ENCODE results near the gene NFIX.

Gene NFIX

DNA sequence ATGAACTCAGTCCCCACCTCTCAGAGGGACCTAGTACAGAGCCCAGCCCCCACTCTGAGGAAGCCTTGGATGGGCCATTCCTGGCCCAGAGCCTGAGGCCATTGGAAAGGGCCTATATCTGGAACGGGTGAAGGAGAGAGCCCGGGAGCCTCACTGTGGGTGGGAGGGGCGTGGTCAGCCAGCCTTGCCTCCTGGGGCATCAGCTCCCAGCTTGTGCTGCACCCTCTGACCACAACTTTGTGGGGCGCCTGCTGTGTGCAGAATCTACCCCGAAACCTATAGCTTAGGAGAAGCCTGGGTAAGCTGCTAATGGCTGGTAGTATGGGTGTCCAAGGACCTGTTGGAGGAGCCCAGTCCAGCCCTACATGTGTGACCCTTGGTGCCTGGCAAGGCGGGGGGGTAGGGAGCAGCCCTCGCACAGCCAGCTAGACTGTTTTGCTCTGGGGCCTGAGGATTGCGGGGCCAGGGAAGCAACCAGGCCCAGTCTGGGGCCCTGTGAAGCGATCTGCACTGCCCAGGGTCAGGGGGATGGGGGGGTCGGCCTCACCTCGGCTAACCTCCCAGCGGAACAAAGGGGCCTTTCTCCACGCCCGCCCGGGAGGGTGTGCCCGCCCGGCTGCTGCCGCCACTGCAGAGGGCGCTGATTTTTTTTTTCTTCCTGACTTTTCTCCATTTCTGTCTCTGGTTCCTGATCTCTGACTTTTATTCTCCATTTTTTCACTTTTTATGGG, 65.1 kb downstream of the NFIX start:
- no peak for DNase-seq

DNA sequence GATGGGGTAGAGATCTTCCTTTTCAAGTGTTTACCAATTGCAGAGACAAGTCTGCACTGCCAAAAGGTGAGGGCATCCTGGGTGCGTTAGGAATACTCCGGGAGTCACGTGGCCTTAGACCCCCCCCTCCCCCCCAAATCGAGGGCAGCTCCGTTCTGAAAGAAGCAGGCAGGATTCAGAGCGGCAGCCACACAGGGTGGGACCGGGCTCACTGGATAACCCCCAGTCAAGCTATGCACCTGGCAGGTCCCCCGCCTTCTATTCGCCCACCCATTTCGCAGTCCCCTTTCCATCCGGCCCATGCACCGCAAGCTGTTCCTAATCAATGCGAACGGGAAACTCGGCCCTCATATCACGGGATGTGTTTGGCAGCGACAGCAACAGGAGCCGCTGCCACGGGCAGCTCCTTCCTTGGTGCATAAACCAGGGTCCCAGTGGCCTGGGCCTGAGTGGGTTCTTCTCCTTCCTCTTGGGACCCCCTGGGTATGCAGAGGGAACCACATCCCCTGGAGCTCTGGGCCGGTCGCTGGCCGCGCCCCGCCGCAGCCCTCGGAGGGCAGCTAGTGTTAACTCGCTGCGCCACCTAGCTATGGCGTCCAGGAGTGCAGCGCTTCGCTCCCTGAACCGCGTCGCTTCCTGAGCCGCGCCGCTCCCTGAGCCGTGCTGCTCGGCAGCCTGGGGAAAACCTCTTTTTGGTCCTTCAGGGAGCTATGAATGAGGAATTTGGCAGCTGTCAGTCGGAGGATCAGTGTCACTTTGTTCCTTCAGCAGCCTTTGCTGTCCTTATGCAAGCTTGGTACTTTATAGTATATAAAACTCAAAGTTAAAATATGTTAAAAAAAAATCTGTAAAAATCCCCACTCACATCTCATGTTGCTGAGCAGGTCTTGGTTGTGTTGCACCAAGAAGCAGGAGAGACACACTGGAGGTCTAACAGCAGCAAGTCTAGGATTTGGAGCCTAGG, 66.0 kb downstream of the NFIX start:
- DNase-seq, result peak; percentile 95

DNA sequence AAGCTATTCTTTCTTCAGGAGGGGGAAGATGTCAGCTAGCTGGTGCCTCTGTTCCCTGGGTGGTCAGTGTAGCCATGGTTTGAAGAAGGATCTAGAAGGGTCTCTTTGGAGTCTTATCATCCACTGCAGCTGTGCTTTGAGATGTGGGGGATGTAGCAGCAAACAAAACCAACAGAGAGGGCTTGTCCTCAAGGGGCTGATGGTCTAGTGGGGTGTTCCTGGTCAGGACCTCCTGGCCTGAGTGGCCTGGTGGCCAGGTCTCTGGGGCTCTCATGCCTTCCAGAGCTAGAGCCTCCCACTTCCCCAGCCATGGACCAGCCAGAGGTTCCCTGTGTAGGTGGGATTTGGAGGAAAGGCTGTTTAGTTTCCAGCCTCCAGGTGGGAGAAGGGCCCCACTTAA, 67.0 kb downstream of the NFIX start:
- no peak for DNase-seq

DNA sequence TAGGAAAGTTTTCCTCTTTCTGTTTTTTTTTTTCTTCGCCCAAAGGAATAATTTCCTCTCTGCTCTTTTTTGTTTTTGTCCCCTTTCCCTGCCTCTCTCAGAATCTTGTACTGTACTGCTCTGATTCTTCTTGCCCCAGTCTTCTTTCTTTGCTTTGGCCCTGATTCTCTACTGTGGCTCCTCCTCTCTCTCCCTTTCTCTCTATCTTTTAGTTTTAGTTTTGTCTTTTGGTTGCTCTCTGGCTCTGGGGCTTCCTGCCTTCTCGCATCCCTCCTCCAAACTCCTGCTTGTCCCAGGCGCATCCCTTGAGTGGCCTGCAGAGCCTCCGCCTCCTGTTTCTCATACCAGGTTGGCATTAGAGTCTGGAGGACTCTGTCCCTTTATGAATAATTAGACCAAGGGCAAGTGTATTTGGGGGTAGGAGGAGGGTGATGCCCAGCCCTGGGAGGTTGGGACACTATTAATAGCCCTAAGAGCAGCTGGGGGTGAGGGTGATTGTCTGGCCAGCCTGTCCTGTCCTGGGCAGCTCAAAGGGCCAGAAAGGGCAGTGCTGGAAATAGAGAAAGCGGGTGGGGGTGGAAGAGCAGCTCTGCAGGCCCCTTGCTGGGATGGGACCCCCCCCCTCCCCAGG, 68.3 kb downstream of the NFIX start:
- no peak for DNase-seq

DNA sequence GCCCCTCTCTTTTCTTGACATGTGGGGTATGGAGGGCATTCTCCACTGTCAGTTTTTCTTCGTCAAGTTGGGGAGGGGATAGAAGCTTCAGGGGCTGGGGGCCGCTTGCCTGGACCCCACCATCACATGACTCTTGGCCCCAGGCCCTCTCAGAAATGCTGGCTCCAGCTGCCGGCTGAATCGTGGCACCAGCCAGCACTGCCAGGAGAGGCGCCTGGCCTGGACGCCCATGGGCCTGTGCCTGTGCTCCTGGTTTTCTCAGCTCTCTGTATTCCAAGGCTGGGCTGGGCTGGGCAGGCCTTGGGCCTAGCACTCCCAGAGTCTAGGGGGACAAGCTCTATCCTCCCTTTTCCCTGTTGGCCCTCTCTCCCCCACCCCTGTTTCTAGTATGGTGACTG, 68.8 kb downstream of the NFIX start:
- DNase-seq, result no peak

DNA sequence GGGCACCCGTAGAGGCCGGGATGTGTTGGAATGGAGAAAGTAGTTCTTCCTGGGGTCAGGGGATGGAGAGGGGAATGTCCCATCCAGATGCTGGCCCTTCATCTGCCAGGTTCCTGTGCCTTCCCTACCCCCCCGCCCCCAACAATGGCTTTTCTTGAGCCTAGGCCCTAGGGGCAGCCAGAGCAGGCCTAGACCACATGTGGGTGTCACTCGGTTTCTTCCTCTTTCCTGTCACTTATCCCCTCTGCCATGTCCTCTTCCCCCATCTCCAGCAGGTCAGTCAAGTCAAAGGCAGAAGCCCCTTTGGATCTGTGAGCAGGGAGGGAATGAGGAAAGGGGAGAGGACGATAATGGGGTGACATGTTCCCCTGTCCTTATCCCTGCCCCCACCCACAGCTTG, 71.0 kb downstream of the NFIX start:
- DNase-seq, result no peak

DNA sequence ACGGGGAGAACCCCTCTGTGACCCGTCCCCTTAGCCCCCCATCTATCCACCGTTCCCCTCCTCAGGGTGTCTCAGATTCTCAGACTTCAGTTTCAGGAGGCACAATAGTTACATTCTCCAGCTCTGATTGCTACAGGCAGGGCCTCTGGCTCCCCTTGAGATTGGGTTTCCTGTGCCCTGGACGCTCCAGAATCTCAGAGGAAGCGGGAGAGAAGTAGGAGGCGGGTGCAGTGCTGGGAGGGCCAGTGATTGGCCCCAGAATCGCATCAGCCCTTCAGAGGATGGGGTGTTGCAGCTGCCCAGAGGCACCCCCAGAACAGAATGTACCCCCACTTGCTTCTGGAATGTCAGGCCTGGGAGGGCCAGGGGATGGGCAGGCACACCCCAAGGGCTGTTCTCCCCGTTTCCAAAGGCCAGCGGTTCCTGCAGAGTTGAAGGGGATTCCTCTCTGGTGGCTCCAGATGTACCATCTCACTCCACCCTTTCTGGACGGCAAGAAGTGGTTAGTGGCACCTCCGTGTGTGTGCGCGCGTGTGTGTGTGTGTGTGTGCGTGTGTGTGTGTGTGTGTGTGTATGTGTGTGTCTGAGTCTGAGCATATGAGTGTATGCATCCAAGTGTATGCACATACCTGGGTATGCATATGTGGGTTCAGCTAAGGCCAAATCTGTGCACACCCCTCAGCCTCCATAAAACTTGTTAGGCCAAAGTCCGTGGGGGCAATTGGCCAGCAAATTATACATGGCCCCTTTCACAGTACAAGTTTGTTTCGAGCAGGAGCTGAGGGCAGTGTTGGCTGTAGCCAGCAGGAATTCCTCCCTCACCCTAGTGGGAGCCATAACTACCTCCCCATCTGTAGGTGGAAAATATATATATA, 71.9 kb downstream of the NFIX start:
- DNase-seq, result no peak

DNA sequence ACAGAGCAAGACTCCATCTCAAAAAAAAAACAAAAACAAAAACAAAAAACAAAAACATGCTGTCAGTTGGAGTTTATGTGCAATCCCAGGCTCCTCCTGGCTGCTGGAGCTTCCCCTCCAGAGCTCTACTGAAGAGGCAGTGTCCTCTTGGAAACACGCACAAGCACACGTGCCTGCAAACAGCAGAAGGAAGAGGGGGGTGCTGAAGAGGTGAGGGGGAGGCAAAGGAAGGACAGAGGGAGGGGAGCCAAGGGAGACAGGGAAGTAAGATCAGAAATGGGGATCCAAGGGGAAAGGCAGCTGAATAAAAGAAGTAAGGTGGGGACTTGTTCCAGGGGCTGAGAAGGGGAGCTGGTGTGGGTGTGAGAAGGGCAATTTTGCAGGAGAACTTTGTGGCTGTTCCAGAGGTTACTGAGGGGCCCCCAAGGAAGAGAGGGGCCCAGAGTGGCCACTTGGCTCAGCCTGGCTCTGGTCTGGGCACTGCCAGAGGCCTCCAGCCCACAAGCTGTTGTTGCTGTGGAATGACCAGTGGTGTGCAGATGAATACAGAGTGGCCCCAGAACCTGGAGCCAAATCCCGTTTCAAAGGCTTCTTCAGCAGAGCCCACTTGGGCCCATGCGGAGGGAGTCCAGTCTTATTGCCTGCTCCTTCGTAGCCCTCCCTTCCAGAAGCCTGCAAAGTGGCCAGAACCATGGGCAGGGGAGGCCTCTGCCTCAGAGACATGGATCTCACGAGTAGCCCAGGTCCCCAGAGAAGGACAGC, 73.0 kb downstream of the NFIX start:
- no peak for DNase-seq

DNA sequence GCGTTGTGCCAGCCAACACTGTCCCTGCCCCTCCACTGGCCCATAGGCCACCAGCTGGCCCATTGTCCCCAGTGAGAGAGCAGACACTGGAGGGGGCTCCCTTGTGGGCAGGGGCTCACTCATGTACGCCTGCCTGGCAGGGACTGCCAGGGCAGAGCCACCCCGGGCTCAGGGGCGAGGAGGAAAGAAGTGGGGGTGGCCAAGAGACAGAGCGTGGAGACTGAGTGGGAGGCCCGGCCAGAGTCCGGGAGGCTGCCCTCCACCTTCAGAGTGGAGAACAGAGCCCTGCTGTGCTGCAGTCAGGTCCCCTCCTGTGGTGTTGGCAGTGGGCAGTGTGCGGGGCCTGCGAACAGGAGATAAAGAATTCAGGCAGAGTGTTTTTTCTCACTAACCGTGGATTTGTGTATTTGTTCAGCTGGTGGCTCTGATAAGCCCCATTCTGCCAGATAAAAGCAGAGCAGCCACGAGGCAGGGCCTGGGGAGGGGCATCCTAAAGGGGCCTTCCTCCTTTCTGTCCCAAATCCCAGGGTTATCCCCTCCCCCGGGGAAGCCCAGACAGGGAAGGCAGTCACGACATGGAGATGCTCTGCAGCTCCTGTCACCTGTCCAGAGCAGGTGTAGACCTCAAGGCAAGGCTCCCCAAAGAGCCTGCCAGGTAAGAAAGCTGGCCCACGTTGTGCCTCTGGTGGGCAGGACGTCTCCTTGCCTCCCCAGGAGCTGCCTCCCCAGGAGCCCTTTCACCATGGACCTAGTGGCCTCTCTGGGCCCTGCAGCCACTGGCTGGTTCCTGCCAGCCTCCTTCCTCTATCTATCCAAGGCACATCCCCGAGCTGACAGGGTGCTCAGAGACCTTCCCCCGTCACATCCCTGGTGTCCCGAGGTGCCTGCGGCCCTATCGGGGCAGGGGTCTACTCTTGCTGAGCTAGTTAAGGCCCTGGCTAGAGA, 74.4 kb downstream of the NFIX start:
- no peak for DNase-seq

DNA sequence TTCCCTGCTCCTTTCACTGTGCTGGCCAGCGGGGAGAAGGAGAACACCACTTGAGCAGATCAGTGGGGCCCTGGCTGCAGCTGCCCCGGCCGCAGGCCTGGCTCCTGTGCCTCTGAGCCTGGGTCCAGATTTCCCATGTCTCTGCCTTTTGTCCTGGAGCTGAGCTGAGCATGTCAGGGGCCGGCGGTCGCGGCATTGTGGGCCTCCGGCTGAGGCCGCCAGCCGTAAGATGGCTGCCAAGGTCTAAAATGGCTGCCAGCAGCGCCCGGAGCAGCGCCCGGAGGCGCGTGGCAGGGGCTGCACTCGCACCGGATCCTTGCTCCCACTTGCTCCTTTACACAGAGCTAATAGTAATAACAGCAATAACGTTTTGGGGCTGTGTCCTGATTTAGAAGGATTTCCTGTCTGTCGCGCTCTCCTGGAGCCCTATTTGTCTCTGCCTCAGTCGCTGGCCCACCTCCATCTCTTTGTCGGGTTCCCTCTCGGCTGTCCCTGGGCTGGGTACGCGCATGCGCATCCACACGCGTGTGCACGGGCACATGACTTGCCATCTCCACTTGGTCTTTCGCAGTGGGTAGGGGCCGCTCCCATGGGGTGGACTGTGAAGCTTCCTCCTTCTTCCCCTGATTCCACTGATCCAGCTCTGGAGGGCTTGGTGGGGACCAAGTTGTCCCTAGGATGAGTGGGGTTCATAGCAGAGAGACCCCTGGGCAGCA, 75.3 kb downstream of the NFIX start:
- DNase-seq, result no peak

DNA sequence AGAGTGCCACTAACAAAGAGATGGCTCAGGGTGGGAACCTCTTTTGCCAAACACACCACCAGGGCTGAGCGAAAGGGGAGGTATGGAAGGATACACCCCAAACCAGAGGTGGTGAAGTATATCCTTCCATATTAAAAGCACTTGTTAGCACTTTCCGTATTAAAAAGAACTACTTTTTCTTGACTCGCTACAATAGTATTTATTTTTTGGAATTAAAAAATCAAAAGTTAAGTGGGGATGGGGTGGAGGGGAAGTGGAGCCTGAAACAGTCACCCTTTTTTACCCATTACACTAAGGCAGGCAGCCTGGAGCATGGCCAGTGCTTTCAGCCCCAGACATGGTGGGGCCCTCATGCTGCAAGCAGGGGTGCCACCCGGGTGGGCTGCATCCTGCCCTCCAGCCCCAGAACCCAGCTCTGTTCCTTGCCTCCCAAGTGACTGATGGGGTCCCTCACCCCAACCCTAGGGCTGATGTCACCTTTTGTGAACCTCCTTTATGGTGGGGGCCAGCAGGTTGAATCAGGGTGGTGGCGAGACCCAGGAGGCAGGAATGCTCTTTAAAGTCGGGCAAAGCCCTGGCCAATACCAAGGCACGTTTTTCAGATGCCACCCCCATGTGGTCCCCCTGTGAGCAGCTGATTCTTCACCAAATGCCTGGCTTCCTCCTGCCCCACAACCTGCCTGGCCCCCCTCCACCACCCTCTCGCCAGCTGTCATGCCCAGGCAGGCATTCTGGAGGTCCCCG, 76.3 kb downstream of the NFIX start:
- DNase-seq, result no peak

DNA sequence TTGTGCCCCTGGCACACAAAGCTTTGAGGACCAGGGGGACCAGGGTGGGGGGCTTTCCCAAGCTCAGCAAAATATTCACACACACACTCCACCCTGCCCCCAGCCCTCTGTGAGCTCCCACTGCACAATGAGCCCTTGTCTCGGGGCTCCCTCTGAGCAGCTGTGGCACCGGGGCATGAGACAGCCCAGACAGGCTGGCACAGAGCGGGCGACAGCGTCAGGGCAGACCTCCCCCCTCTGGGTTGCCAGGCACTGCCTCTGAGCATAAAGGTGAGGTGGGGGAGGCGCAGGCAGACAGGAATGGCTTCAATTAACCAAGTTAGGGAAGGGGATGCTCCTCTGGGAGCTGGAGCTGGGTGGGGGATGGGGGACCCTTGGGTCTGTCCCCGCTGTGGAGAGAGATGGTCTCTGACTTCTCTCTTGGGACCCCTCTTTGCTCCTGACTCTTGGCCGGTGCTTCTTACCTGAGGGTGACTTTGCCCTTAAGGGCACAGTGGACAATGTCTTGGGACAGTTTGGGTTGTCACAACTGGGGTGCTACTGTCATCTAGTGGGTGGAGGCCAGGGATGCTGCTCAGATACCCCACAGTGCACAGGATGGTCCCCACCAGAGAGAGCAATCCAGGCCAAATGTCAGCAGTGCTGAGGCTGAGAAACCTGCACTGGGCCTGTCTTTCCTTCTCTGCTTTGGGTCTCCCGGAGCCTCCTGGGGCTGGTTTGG, 77.1 kb downstream of the NFIX start:
- DNase-seq, result no peak

DNA sequence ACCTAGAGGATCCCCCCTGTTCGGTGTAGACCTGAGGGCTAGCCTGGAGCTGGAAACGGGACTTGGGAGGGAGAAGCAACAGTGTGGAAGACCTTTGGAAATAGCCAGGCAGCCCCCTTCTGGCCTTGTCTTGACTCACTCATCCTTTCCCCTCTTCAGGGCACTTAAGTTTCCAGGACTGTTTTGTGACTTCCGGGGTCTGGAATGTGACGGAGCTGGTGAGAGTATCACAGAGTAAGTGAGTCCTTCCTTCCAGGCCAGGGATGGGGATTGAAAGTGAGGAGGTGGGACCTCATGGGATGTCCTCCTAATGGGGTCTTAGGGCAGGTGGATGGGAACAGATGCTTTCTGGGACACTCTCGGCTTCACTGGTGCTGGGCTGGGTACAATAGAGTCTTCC, 78.0 kb downstream of the NFIX start:
- no peak for DNase-seq

DNA sequence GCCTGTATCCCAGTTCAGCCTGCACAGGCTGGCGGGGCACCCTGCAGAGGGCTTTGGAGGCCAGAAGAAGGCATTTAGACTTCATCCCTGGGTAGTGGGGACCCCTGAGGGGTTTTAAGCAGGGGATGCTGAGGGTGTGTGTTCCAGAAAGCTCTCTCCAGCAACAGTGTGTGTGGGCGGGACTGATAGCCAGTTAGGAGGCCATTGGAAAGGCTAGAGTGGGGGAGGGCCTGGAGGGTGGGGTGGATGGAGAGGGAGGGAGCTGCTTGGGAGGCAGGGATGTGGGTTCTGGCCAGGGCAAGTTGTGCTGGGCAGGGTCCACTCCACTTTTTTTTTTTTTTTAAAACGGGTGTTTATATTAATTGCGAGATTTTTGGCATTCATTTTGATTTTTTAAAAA, 79.1 kb downstream of the NFIX start:
- no peak for DNase-seq

DNA sequence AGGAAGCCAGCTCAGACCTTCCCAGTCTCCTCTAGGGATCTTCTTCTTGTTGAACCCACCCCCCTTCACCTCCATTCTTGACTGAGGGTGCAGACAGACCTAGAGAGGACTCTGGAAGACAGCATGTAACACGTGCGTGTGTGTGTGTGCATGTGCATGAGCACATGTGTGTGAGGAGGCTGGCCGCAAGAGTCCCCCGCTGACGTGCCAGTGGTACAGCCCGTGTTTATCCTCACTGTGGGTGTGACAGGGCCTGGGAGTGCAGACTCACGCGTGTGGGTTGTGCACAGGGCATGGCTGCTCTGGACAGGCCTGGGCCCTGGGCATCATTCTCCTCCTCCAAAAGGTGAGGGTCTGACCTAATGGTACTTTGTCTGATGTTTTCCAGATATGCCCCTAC, 81.0 kb downstream of the NFIX start:
- DNase-seq, result no peak

DNA sequence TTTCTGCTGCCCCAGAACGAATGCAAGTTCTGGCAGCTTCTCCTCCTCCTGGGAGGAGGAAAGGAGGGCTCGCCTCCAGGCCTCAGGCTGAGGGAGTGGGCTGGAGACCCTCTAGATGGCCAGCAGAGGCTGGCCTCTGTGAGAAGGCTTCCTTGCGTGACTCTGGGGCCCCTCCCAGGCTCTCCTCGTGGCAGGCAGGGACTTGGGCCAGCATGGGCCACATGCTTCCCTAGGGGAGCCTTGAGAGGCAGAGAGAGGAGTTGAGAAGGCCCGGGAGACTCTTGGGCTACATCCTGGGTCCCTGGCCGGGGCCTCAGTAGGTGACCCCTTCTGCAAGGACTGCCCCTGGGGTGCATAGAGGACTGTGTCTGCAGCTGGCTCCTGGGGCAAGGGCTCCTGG, 81.5 kb downstream of the NFIX start:
- no peak for DNase-seq

DNA sequence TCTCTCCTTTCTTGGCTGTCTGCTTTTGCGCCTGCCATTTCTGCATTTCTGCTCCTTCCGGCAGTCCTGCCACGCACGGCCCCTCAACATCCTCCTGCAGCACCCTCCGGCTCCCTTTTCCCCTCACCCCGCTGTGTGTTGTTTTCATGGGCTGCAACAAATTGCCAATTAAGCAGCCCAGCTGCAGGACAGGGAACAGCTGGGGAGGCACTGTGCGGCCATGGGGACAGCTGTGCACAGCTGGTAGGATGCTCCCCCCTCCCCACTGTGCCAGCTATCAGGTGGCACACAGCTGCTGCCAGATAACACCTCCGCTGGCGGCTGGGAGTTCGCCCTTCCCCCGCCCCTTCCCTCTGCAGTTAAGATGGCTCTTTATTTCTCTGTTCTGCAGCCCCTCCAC, 82.0 kb downstream of the NFIX start:
- DNase-seq, result no peak

DNA sequence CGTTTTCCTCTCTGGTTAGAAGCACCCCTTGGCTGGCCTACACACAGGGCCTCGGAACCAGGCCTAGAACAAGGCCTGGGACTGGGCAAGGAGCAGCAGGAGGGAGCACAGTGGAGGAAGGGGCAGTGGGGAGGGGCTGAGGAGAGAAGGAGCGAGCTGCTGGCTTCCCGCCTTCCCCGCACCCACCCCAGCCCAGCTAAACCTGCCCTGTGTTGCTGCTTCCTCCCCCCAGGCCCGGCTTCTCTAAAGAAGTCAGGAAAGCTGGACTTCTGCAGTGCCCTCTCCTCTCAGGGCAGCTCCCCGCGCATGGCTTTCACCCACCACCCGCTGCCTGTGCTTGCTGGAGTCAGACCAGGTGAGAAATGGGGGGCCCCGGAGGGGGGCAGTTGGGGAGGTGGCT, 83.1 kb downstream of the NFIX start:
- no peak for DNase-seq
